EH (cell line): ENCODE measurements around the gene DZIP1L.
A peak's percentile ranks its signal among the peaks of the same experiment; 100 is the strongest.
"Not testable (repeated sequence)": the region's sequence is repeated elsewhere in the genome, so short reads cannot be mapped to it uniquely, and the experiment has no call there.

Experiments used
- DNase-seq: peaks from one replicate; pipeline ENCODE4 v3.0.0-alpha.2; 2015; ENCODE audit warnings: low read depth

Gene DZIP1L

GRCh38 chr3:138113326-138113725, 2.1 kb downstream of the DZIP1L start:
- no peak for DNase-seq

GRCh38 chr3:138112362-138112761, 3.0 kb downstream of the DZIP1L start:
- peak; percentile 39 for DNase-seq

GRCh38 chr3:138105598-138105997, 9.8 kb downstream of the DZIP1L start:
- no peak for DNase-seq

GRCh38 chr3:138103466-138103865, 11.9 kb downstream of the DZIP1L start:
- no peak for DNase-seq

GRCh38 chr3:138101351-138101940, 14.0 kb downstream of the DZIP1L start:
- not testable (repeated sequence) for DNase-seq

GRCh38 chr3:138099417-138099816, 16.0 kb downstream of the DZIP1L start:
- no peak for DNase-seq

- no peak for DNase-seq
Measured at GRCh38 chr3:138097192-138098172, 17.9 kb downstream of the DZIP1L start.

- no peak for DNase-seq
Measured at GRCh38 chr3:138093721-138094120, 21.7 kb downstream of the DZIP1L start.

GRCh38 chr3:138092023-138092422, 23.4 kb downstream of the DZIP1L start:
- DNase-seq, result peak; percentile 53

- peak; percentile 71 for DNase-seq
Measured at GRCh38 chr3:138089091-138089490, 26.3 kb downstream of the DZIP1L start.

GRCh38 chr3:138085745-138086144, 29.7 kb downstream of the DZIP1L start:
- not testable (repeated sequence) for DNase-seq

- no peak for DNase-seq
Measured at GRCh38 chr3:138084196-138084595, 31.2 kb downstream of the DZIP1L start.

GRCh38 chr3:138082992-138083386, 32.4 kb downstream of the DZIP1L start:
- no peak for DNase-seq

GRCh38 chr3:138082085-138082991, 33.1 kb downstream of the DZIP1L start:
- DNase-seq, result peak; percentile 90

GRCh38 chr3:138081371-138082084, 33.9 kb downstream of the DZIP1L start:
- DNase-seq, result peak; percentile 85

- no peak for DNase-seq
Measured at GRCh38 chr3:138079901-138080300, 35.5 kb downstream of the DZIP1L start.

- DNase-seq, result peak; percentile 99
Measured at GRCh38 chr3:138078901-138079344, 36.5 kb downstream of the DZIP1L start.

GRCh38 chr3:138078096-138078495, 37.3 kb downstream of the DZIP1L start:
- DNase-seq, result peak; percentile 43

GRCh38 chr3:138072796-138073195, 42.6 kb downstream of the DZIP1L start:
- DNase-seq, result no peak

- DNase-seq, result no peak
Measured at GRCh38 chr3:138070006-138070405, 45.4 kb downstream of the DZIP1L start.

GRCh38 chr3:138068579-138069174, 46.7 kb downstream of the DZIP1L start:
- DNase-seq, result peak; percentile 76
